ENCODE measurements around the gene WDR5B. TPM values are rescaled to one million over a fixed set of nuclear protein-coding genes. Genes with fewer than 3 reads are reported as not detected.

The WDR5B gene
- total RNA-seq, 1 donor from 2014 or later: 3.4 TPM

- no peaks in the 10 kb centered on the region for H3K9me3 Mint-ChIP-seq (ENCODE audit: unreplicated experiment)
- no peak overlapping the region for H3K27ac Mint-ChIP-seq (ENCODE audit: unreplicated experiment)
- no peaks in the 10 kb centered on the region for H3K36me3 Mint-ChIP-seq (ENCODE audit: unreplicated experiment)
- H3K4me1 Mint-ChIP-seq (ENCODE audit: low read depth, unreplicated experiment): peaks cover 17% of the 10 kb centered on the region
- DNase-seq: no peak
- TF ChIP-seq, protein P1, sequence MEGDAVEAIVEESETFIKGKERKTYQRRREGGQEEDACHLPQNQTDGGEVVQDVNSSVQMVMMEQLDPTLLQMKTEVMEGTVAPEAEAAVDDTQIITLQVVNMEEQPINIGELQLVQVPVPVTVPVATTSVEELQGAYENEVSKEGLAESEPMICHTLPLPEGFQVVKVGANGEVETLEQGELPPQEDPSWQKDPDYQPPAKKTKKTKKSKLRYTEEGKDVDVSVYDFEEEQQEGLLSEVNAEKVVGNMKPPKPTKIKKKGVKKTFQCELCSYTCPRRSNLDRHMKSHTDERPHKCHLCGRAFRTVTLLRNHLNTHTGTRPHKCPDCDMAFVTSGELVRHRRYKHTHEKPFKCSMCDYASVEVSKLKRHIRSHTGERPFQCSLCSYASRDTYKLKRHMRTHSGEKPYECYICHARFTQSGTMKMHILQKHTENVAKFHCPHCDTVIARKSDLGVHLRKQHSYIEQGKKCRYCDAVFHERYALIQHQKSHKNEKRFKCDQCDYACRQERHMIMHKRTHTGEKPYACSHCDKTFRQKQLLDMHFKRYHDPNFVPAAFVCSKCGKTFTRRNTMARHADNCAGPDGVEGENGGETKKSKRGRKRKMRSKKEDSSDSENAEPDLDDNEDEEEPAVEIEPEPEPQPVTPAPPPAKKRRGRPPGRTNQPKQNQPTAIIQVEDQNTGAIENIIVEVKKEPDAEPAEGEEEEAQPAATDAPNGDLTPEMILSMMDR (IDR thresholded peaks at IDR 0.05; ENCODE audit: partially characterized antibody, unreplicated experiment): no peak
- H3K27me3 Mint-ChIP-seq (ENCODE audit: unreplicated experiment): peaks cover 2% of the 10 kb centered on the region
- no peak overlapping the region for H3K4me3 Mint-ChIP-seq (ENCODE audit: unreplicated experiment)
These were observed 21.7 kb downstream of the WDR5B start for GRCh38 chr3:122394173-122394572.

- Mint-ChIP-seq H3K27ac (ENCODE audit: unreplicated experiment) (no peak overlapping the region), H3K27me3 (ENCODE audit: unreplicated experiment) (peaks cover 2% of the 10 kb centered on the region), H3K4me3 (ENCODE audit: unreplicated experiment) (peak overlapping the region; percentile 9), H3K36me3 (ENCODE audit: unreplicated experiment) (no peaks in the 10 kb centered on the region), H3K4me1 (ENCODE audit: low read depth, unreplicated experiment) (peaks cover 17% of the 10 kb centered on the region), H3K9me3 (ENCODE audit: unreplicated experiment) (no peaks in the 10 kb centered on the region)
- no peak for DNase-seq
- TF ChIP-seq, protein P1 (IDR thresholded peaks at IDR 0.05; ENCODE audit: partially characterized antibody, unreplicated experiment): peak; percentile 83
These were observed 22.7 kb downstream of the WDR5B start for GRCh38 chr3:122392868-122393844.

GRCh38 chr3:122391681-122392446 is 24.0 kb downstream of the WDR5B start:
- TF ChIP-seq, protein P1 (IDR thresholded peaks at IDR 0.05; ENCODE audit: partially characterized antibody, unreplicated experiment): no peak
- peaks cover 2% of the 10 kb centered on the region for H3K27me3 Mint-ChIP-seq (ENCODE audit: unreplicated experiment)
- H3K9me3 Mint-ChIP-seq (ENCODE audit: unreplicated experiment): no peaks in the 10 kb centered on the region
- H3K4me1 Mint-ChIP-seq (ENCODE audit: low read depth, unreplicated experiment): peaks cover 17% of the 10 kb centered on the region
- peak overlapping the region; percentile 44 for H3K27ac Mint-ChIP-seq (ENCODE audit: unreplicated experiment)
- no peak for DNase-seq
- H3K36me3 Mint-ChIP-seq (ENCODE audit: unreplicated experiment): no peaks in the 10 kb centered on the region
- H3K4me3 Mint-ChIP-seq (ENCODE audit: unreplicated experiment): peak overlapping the region; percentile 55

- H3K9me3 Mint-ChIP-seq (ENCODE audit: unreplicated experiment): no peaks in the 10 kb centered on the region
- H3K36me3 Mint-ChIP-seq (ENCODE audit: unreplicated experiment): no peaks in the 10 kb centered on the region
- H3K27ac Mint-ChIP-seq (ENCODE audit: unreplicated experiment): no peak overlapping the region
- H3K4me3 Mint-ChIP-seq (ENCODE audit: unreplicated experiment): no peak overlapping the region
- no peak for DNase-seq
- peaks cover 17% of the 10 kb centered on the region for H3K4me1 Mint-ChIP-seq (ENCODE audit: low read depth, unreplicated experiment)
- TF ChIP-seq, protein P1 (IDR thresholded peaks at IDR 0.05; ENCODE audit: partially characterized antibody, unreplicated experiment): no peak
- H3K27me3 Mint-ChIP-seq (ENCODE audit: unreplicated experiment): peaks cover 2% of the 10 kb centered on the region
These were observed 25.2 kb downstream of the WDR5B start for GRCh38 chr3:122390665-122391064.
